Right cardiac atrium (tissue), 5 donors: Measurements from ENCODE around the gene PTPN22. TPM values are rescaled to one million over a fixed set of nuclear protein-coding genes. Genes with fewer than 3 reads are reported as not detected.

ENCODE experiments used
- ATAC-seq, 2 donors: fragments of 200-7000 bp; cut with Tn5 transposase; one replicate each; pipeline versions ENCODE4 v1.8.0 to v1.9.1; 2020; ENCODE audit warnings: moderate library complexity in 2 of 2, mild to moderate bottlenecking in 1 of 2
- DNase-seq, 3 donors: peaks; one replicate each; pipeline ENCODE4 v3.0.0-alpha.2; 2020
- H3K27ac ChIP-seq: one replicate; pipeline ENCODE4 v1.5.1; 2013; ENCODE audit warnings: mild to moderate bottlenecking, low read length, control low read depth, moderate library complexity
- H3K27me3 ChIP-seq: one replicate; pipeline ENCODE4 v1.6.1; 2013; ENCODE audit not compliant: control insufficient read depth, insufficient read depth
- H3K4me1 ChIP-seq: one replicate; pipeline ENCODE4 v1.6.1; 2013; ENCODE audit warnings: low read length; ENCODE audit not compliant: control insufficient read depth, insufficient read depth
- H3K4me3 ChIP-seq: one replicate; pipeline ENCODE4 v1.5.1; 2013; ENCODE audit warnings: low read length, control low read depth
- H3K9me3 ChIP-seq: one replicate; pipeline ENCODE4 v1.6.1; 2013; ENCODE audit warnings: low read length; ENCODE audit not compliant: control insufficient read depth
- WGBS: extraction: QIAGEN DNeasy Blood & Tissue Kit; methylation state at CpG from one replicate; pipeline ENCODE4 v1.1.7; 2013; 5-methylcytosine and 5-hydroxymethylcytosine counted together
- intact Hi-C, 4 donors: fragments of 100-400 bp; cut with DNase I; formaldehyde crosslinking; loops; one replicate each; pipeline versions ENCODE4 v1.11.0 to v1.14.0; 2022 to 2023
- polyA plus RNA-seq: library from polyadenylated mRNA; stranded (reverse); fragments of 200-250 nt; gene quantifications from one replicate; pipeline ENCODE4 v1.2.3, GENCODE V29; 2013
- total RNA-seq, 4 donors: library from RNA; stranded (reverse); fragmentation: NEBNext Ultra II Directional; extraction: Animal tissue kit (Norgen Biotek cat#: 25700); gene quantifications; one replicate each; pipeline ENCODE4 v1.2.1, GENCODE V29; 2021
- donor health status: healthy with polysubstance abuse.
- donor health status: DM: no; HTN: yes; CAD: no.
- donor health status: DM: no; HTN: no; CAD: no.
- donor health status: DM: no; HTN: yes; CAD: no; lungs with severe emphysema.
- donor health status: DM: yes; HTN: yes; CAD: no.

Gene PTPN22
- total and polyA plus RNA-seq, 5 donors, result 0.48 to 1.6 (median 1.2) TPM

GRCh38 chr1:113780374-113781146 is 91.0 kb downstream of the PTPN22 start:
- intact Hi-C loops, result no loop called here
- Histone ChIP-seq H3K27me3 (no peaks in the 10 kb centered on the region), H3K9me3 (no peaks in the 10 kb centered on the region), H3K27ac (no peak overlapping the region), H3K4me1 (peaks cover 5% of the 10 kb centered on the region), H3K4me3 (no peak overlapping the region)
- DNase-seq (no peak), ATAC-seq (no peak)
- 76% methylated on average over 5 of the region's 5 CpGs for WGBS

GRCh38 chr1:113779542-113779941 is 92.0 kb downstream of the PTPN22 start:
- Histone ChIP-seq H3K4me3 (no peak overlapping the region), H3K4me1 (peaks cover 5% of the 10 kb centered on the region), H3K9me3 (no peaks in the 10 kb centered on the region), H3K27me3 (no peaks in the 10 kb centered on the region), H3K27ac (no peak overlapping the region)
- no peak for DNase-seq
- intact Hi-C loops, result no loop called here
- WGBS, result 94% methylated on average over 6 of the region's 6 CpGs
- ATAC-seq, result no peak

GRCh38 chr1:113777561-113777960 is 94.0 kb downstream of the PTPN22 start:
- intact Hi-C loops, result no loop called here
- H3K27ac ChIP-seq, result no peak overlapping the region
- no peaks in the 10 kb centered on the region for H3K9me3 ChIP-seq
- no peak for DNase-seq
- WGBS, result 89% methylated on average over 4 of the region's 4 CpGs
- H3K4me3 ChIP-seq, result no peak overlapping the region
- H3K4me1 ChIP-seq, result no peaks in the 10 kb centered on the region
- H3K27me3 ChIP-seq, result no peaks in the 10 kb centered on the region
- no peak for ATAC-seq

- no peak overlapping the region for H3K27ac ChIP-seq
These were observed 101.5 kb downstream of the PTPN22 start for GRCh38 chr1:113770031-113770430.

GRCh38 chr1:113769601-113769970 is 101.9 kb downstream of the PTPN22 start:
- intact Hi-C loops, result no loop called here
- DNase-seq, result no peak
- no peak overlapping the region for H3K4me3 ChIP-seq
- no peaks in the 10 kb centered on the region for H3K27me3 ChIP-seq
- no peak overlapping the region for H3K27ac ChIP-seq
- no peak for ATAC-seq
- H3K4me1 ChIP-seq, result peaks cover 4% of the 10 kb centered on the region
- no peaks in the 10 kb centered on the region for H3K9me3 ChIP-seq

More at GRCh38 chr1:113770031-113770430, 101.5 kb downstream of the PTPN22 start:
- DNase-seq (no peak), ATAC-seq (no peak)
- no peak overlapping the region for H3K4me3 ChIP-seq
- H3K4me1 ChIP-seq, result peaks cover 4% of the 10 kb centered on the region
- no peaks in the 10 kb centered on the region for H3K27me3 ChIP-seq
- no peaks in the 10 kb centered on the region for H3K9me3 ChIP-seq
- intact Hi-C loops, result no loop called here
- 66% methylated on average over 1 of the region's 1 CpG for WGBS

GRCh38 chr1:113768916-113769600 is 102.5 kb downstream of the PTPN22 start:
- no peaks in the 10 kb centered on the region for H3K9me3 ChIP-seq
- ATAC-seq, result no peak
- DNase-seq, result no peak
- WGBS, result 86% methylated on average over 1 of the region's 1 CpG
- no peaks in the 10 kb centered on the region for H3K27me3 ChIP-seq
- intact Hi-C loops, result no loop called here
- H3K27ac ChIP-seq, result no peak overlapping the region
- no peak overlapping the region for H3K4me3 ChIP-seq
- peaks cover 4% of the 10 kb centered on the region for H3K4me1 ChIP-seq

GRCh38 chr1:113765306-113766230 is 105.9 kb downstream of the PTPN22 start:
- 95% methylated on average over 2 of the region's 2 CpGs for WGBS
- intact Hi-C loops, result no loop called here
- Histone ChIP-seq H3K4me3 (no peak overlapping the region), H3K27me3 (no peaks in the 10 kb centered on the region), H3K27ac (no peak overlapping the region), H3K9me3 (no peaks in the 10 kb centered on the region), H3K4me1 (peaks cover 4% of the 10 kb centered on the region)
- DNase-seq, result no peak
- no peak for ATAC-seq

Other genes with a start within 250 kb of the PTPN22 start
- 1 to 10 TPM; 7.3 to 9.3 (median 9.0) TPM for gene PHTF1, start 112.2 kb downstream of the PTPN22 start, total RNA-seq
- gene PHTF1, start 112.2 kb downstream of the PTPN22 start, polyA plus RNA-seq, result 4.5 TPM
- gene RSBN1, start 59.2 kb downstream of the PTPN22 start, total RNA-seq, result 10 to 100 TPM; 12.8 to 15.2 (median 13.8) TPM
- 3.8 TPM for gene RSBN1, start 59.2 kb downstream of the PTPN22 start, polyA plus RNA-seq
- gene BCL2L15, start 15.9 kb upstream of the PTPN22 start, total RNA-seq, result under 1 TPM; 0.15 to 0.89 (median 0.36) TPM
- 0.09 TPM for gene BCL2L15, start 15.9 kb upstream of the PTPN22 start, polyA plus RNA-seq
- 10 to 100 TPM; 11.0 to 16.7 (median 15.8) TPM for gene AP4B1, start 33.1 kb upstream of the PTPN22 start, total RNA-seq
- 8.9 TPM for gene AP4B1, start 33.1 kb upstream of the PTPN22 start, polyA plus RNA-seq
- 1 to 10 TPM; 2.3 to 3.4 (median 2.6) TPM for gene DCLRE1B, start 33.6 kb upstream of the PTPN22 start, total RNA-seq
- 0.97 TPM for gene DCLRE1B, start 33.6 kb upstream of the PTPN22 start, polyA plus RNA-seq
- 10 to 100 TPM; 56.1 to 98.7 (median 62.8) TPM for gene HIPK1, start 57.6 kb upstream of the PTPN22 start, total RNA-seq
- 14.4 TPM for gene HIPK1, start 57.6 kb upstream of the PTPN22 start, polyA plus RNA-seq
- 10 to 100 TPM; 25.8 to 33.9 (median 31.6) TPM for gene OLFML3, start 107.8 kb upstream of the PTPN22 start, total RNA-seq
- 27.5 TPM for gene OLFML3, start 107.8 kb upstream of the PTPN22 start, polyA plus RNA-seq